ENCODE measurements around the gene KLHL11. TPM values are rescaled to one million over a fixed set of nuclear protein-coding genes. Genes with fewer than 3 reads are reported as not detected.

Gene KLHL11
- total and polyA plus RNA-seq, 2 experiments from 2014 or later: 8.7 to 25.5 TPM

DNA sequence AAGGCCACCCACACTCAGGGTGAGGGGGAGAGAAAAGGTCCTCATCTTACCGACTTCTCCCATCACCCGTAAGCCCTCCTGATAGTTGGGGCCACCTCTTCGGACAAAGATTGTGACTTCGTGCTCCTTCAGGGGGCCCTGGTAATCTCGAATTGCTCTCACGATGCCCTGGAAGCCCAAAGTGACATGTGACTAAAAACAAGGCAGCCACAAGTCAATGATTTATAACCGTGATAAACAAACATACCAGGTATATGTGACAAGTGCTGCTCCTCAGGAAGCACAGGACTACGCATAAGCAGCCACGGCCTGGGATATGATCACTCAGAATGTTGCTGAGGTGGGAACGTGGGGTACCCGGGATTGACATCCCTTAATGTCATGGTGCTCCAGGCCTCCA, 36.4 kb upstream of the KLHL11 start:
- H3K27me3 ChIP-seq (ENCODE audit: insufficient read depth): no peaks in the 10 kb centered on the region
- no peaks in the 10 kb centered on the region for H3K9me2 ChIP-seq (ENCODE audit: insufficient read depth)
- H3K79me2 ChIP-seq (replicated peaks; ENCODE audit: insufficient read depth): peaks cover 18% of the 10 kb centered on the region
- H3K9me3 Mint-ChIP-seq: no peaks in the 10 kb centered on the region
- H2AFZ ChIP-seq: no peak overlapping the region
- H3F3A ChIP-seq (replicated peaks; ENCODE audit: low read depth): peaks cover 39% of the 10 kb centered on the region; the same call in 1 of the 2 replicates
- ATAC-seq: no peak
- peaks cover 43% of the 10 kb centered on the region for H4K20me1 ChIP-seq (replicated peaks; ENCODE audit: insufficient read depth)
- no peak overlapping the region for H3K4me2 ChIP-seq
- H3K27ac ChIP-seq (ENCODE audit: low read depth): no peak overlapping the region
- H3K4me3 Mint-ChIP-seq: no peak overlapping the region
- H3K4me1 ChIP-seq (ENCODE audit: insufficient read depth): no peaks in the 10 kb centered on the region
- no peak for DNase-seq (ENCODE audit: low spot score)
- TF ChIP-seq, protein P1, sequence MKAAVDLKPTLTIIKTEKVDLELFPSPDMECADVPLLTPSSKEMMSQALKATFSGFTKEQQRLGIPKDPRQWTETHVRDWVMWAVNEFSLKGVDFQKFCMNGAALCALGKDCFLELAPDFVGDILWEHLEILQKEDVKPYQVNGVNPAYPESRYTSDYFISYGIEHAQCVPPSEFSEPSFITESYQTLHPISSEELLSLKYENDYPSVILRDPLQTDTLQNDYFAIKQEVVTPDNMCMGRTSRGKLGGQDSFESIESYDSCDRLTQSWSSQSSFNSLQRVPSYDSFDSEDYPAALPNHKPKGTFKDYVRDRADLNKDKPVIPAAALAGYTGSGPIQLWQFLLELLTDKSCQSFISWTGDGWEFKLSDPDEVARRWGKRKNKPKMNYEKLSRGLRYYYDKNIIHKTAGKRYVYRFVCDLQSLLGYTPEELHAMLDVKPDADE (IDR thresholded peaks at IDR 0.05): no peak
- TF ChIP-seq ZNF114 (CRISPR knock-in tag; IDR thresholded peaks at IDR 0.05) (no peak), EZH2 (IDR thresholded peaks at IDR 0.05; ENCODE audit: low read depth, unreplicated experiment) (no peak), NANOG (IDR thresholded peaks at IDR 0.05; ENCODE audit: borderline replicate concordance) (no peak), CREB1 (CRISPR knock-in tag; IDR thresholded peaks at IDR 0.05; ENCODE audit: low read depth) (no peak), STAT1 (IDR thresholded peaks at IDR 0.05; ENCODE audit: unreplicated experiment) (no peak), JUNB (IDR thresholded peaks at IDR 0.05; ENCODE audit: unreplicated experiment) (no peak), EZH2phosphoT487 (IDR thresholded peaks at IDR 0.05; ENCODE audit: unreplicated experiment) (no peak), ZNF331 (CRISPR knock-in tag; IDR thresholded peaks at IDR 0.05; ENCODE audit: low read depth) (no peak), POLR2AphosphoS5 (IDR thresholded peaks at IDR 0.05; ENCODE audit: low read depth) (no peak)
- TF ChIP-seq, protein P2, sequence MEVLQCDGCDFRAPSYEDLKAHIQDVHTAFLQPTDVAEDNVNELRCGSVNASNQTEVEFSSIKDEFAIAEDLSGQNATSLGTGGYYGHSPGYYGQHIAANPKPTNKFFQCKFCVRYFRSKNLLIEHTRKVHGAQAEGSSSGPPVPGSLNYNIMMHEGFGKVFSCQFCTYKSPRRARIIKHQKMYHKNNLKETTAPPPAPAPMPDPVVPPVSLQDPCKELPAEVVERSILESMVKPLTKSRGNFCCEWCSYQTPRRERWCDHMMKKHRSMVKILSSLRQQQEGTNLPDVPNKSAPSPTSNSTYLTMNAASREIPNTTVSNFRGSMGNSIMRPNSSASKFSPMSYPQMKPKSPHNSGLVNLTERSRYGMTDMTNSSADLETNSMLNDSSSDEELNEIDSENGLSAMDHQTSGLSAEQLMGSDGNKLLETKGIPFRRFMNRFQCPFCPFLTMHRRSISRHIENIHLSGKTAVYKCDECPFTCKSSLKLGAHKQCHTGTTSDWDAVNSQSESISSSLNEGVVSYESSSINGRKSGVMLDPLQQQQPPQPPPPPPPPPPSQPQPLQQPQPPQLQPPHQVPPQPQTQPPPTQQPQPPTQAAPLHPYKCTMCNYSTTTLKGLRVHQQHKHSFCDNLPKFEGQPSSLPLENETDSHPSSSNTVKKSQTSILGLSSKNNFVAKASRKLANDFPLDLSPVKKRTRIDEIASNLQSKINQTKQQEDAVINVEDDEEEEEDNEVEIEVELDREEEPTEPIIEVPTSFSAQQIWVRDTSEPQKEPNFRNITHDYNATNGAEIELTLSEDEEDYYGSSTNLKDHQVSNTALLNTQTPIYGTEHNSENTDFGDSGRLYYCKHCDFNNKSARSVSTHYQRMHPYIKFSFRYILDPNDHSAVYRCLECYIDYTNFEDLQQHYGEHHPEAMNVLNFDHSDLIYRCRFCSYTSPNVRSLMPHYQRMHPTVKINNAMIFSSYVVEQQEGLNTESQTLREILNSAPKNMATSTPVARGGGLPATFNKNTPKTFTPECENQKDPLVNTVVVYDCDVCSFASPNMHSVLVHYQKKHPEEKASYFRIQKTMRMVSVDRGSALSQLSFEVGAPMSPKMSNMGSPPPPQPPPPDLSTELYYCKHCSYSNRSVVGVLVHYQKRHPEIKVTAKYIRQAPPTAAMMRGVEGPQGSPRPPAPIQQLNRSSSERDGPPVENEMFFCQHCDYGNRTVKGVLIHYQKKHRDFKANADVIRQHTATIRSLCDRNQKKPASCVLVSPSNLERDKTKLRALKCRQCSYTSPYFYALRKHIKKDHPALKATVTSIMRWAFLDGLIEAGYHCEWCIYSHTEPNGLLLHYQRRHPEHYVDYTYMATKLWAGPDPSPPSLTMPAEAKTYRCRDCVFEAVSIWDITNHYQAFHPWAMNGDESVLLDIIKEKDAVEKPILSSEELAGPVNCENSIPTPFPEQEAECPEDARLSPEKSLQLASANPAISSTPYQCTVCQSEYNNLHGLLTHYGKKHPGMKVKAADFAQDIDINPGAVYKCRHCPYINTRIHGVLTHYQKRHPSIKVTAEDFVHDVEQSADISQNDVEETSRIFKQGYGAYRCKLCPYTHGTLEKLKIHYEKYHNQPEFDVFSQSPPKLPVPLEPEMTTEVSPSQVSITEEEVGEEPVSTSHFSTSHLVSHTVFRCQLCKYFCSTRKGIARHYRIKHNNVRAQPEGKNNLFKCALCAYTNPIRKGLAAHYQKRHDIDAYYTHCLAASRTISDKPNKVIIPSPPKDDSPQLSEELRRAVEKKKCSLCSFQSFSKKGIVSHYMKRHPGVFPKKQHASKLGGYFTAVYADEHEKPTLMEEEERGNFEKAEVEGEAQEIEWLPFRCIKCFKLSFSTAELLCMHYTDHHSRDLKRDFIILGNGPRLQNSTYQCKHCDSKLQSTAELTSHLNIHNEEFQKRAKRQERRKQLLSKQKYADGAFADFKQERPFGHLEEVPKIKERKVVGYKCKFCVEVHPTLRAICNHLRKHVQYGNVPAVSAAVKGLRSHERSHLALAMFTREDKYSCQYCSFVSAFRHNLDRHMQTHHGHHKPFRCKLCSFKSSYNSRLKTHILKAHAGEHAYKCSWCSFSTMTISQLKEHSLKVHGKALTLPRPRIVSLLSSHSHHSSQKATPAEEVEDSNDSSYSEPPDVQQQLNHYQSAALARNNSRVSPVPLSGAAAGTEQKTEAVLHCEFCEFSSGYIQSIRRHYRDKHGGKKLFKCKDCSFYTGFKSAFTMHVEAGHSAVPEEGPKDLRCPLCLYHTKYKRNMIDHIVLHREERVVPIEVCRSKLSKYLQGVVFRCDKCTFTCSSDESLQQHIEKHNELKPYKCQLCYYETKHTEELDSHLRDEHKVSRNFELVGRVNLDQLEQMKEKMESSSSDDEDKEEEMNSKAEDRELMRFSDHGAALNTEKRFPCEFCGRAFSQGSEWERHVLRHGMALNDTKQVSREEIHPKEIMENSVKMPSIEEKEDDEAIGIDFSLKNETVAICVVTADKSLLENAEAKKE (CRISPR knock-in tag; IDR thresholded peaks at IDR 0.05): no peak
- TF ChIP-seq, protein P3, sequence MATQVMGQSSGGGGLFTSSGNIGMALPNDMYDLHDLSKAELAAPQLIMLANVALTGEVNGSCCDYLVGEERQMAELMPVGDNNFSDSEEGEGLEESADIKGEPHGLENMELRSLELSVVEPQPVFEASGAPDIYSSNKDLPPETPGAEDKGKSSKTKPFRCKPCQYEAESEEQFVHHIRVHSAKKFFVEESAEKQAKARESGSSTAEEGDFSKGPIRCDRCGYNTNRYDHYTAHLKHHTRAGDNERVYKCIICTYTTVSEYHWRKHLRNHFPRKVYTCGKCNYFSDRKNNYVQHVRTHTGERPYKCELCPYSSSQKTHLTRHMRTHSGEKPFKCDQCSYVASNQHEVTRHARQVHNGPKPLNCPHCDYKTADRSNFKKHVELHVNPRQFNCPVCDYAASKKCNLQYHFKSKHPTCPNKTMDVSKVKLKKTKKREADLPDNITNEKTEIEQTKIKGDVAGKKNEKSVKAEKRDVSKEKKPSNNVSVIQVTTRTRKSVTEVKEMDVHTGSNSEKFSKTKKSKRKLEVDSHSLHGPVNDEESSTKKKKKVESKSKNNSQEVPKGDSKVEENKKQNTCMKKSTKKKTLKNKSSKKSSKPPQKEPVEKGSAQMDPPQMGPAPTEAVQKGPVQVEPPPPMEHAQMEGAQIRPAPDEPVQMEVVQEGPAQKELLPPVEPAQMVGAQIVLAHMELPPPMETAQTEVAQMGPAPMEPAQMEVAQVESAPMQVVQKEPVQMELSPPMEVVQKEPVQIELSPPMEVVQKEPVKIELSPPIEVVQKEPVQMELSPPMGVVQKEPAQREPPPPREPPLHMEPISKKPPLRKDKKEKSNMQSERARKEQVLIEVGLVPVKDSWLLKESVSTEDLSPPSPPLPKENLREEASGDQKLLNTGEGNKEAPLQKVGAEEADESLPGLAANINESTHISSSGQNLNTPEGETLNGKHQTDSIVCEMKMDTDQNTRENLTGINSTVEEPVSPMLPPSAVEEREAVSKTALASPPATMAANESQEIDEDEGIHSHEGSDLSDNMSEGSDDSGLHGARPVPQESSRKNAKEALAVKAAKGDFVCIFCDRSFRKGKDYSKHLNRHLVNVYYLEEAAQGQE (IDR thresholded peaks at IDR 0.05; ENCODE audit: unreplicated experiment): no peak
- TF ChIP-seq, protein P4, sequence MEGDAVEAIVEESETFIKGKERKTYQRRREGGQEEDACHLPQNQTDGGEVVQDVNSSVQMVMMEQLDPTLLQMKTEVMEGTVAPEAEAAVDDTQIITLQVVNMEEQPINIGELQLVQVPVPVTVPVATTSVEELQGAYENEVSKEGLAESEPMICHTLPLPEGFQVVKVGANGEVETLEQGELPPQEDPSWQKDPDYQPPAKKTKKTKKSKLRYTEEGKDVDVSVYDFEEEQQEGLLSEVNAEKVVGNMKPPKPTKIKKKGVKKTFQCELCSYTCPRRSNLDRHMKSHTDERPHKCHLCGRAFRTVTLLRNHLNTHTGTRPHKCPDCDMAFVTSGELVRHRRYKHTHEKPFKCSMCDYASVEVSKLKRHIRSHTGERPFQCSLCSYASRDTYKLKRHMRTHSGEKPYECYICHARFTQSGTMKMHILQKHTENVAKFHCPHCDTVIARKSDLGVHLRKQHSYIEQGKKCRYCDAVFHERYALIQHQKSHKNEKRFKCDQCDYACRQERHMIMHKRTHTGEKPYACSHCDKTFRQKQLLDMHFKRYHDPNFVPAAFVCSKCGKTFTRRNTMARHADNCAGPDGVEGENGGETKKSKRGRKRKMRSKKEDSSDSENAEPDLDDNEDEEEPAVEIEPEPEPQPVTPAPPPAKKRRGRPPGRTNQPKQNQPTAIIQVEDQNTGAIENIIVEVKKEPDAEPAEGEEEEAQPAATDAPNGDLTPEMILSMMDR (conservative IDR thresholded peaks at IDR 0.05; ENCODE audit: low read depth in 2 of 2): no peak
- H3K27me3 Mint-ChIP-seq (ENCODE audit: insufficient read depth, low read depth, poor library complexity): peaks cover 2% of the 10 kb centered on the region
- H3K36me3 ChIP-seq (ENCODE audit: insufficient read depth): peaks cover 77% of the 10 kb centered on the region
- H3K4me1 Mint-ChIP-seq: no peaks in the 10 kb centered on the region
- no peak overlapping the region for H3K27ac Mint-ChIP-seq
- H3K36me3 Mint-ChIP-seq (ENCODE audit: low read depth): peaks cover 94% of the 10 kb centered on the region
- no peak overlapping the region for H3K4me3 ChIP-seq
